Endodermal cell (in vitro differentiated cells): ENCODE results near the gene JMJD1C. TPM values are rescaled to one million over a fixed set of nuclear protein-coding genes. Genes with fewer than 3 reads are reported as not detected.
A peak's percentile ranks its signal among the peaks of the same experiment; 100 is the strongest.

ENCODE experiments used
- DNase-seq: peaks from one replicate; pipeline ENCODE4 v3.0.0-alpha.2; 2017
- H3K27ac ChIP-seq: 2 replicates; pipeline ENCODE4 v1.5.1; 2013; ENCODE audit warnings: mild to moderate bottlenecking, low read depth, low read length, moderate library complexity
- H3K27me3 ChIP-seq: 2 replicates; pipeline ENCODE4 v1.6.1; 2013; ENCODE audit warnings: mild to moderate bottlenecking, low read length, moderate library complexity; ENCODE audit not compliant: insufficient read depth, control insufficient read depth, poor library complexity, severe bottlenecking
- H3K36me3 ChIP-seq: 2 replicates; pipeline ENCODE4 v1.7.0; 2013; ENCODE audit warnings: mild to moderate bottlenecking, low read length, moderate library complexity; ENCODE audit not compliant: control insufficient read depth, insufficient read depth
- H3K4me1 ChIP-seq: one replicate; pipeline ENCODE4 v1.7.0; 2013; ENCODE audit warnings: low read length; ENCODE audit not compliant: control insufficient read depth, insufficient read depth
- H3K4me3 ChIP-seq: 2 replicates; pipeline ENCODE4 v1.5.1; 2013; ENCODE audit warnings: mild to moderate bottlenecking, low read length, moderate library complexity
- H3K9ac ChIP-seq: 2 replicates; pipeline ENCODE4 v1.6.1; 2013; ENCODE audit warnings: mild to moderate bottlenecking, low read length, moderate library complexity; ENCODE audit not compliant: poor library complexity, severe bottlenecking; ENCODE audit errors: extremely low read depth
- H3K9me3 ChIP-seq: 2 replicates; pipeline ENCODE4 v1.6.1; 2013; ENCODE audit warnings: mild to moderate bottlenecking, low read length, moderate library complexity; ENCODE audit not compliant: control insufficient read depth
- H3K27ac Mint-ChIP-seq: 2 replicates; pipeline ENCODE4 v1.8.0; 2020; ENCODE audit warnings: mixed read lengths
- H3K27me3 Mint-ChIP-seq: 2 replicates; pipeline ENCODE4 v1.8.0; 2021; ENCODE audit warnings: mild to moderate bottlenecking, mixed read lengths; ENCODE audit not compliant: insufficient read depth
- H3K36me3 Mint-ChIP-seq: 2 replicates; pipeline ENCODE4 v1.8.0; 2020; ENCODE audit warnings: low read depth, mixed read lengths
- H3K4me1 Mint-ChIP-seq: 2 replicates; pipeline ENCODE4 v1.8.0; 2020; ENCODE audit warnings: mixed read lengths
- H3K4me3 Mint-ChIP-seq: 2 replicates; pipeline ENCODE4 v1.8.0; 2020; ENCODE audit warnings: mild to moderate bottlenecking, moderate library complexity, mixed read lengths
- H3K9me3 Mint-ChIP-seq: 2 replicates; pipeline ENCODE4 v1.8.0; 2020; ENCODE audit warnings: mild to moderate bottlenecking, mixed read lengths
- CTCF ChIP-seq: fragments of 200-600 bp; sonication (generic); conservative IDR thresholded peaks from 2 replicates; pipeline ENCODE4 v1.5.0; 2021; ENCODE audit warnings: antibody characterized with exemption, mild to moderate bottlenecking
- WGBS, 2 experiments: methylation state at CpG; one replicate each; pipeline versions ENCODE4 v1.1.5 to v1.1.7; 2013; ENCODE audit warnings: missing lambda C conversion rate in 2 of 2, mixed read lengths in 1 of 2; ENCODE audit not compliant: insufficient coverage in 1 of 2, insufficient read length in 1 of 2; 5-methylcytosine and 5-hydroxymethylcytosine counted together
- total RNA-seq, 2 donors: library from RNA; stranded (reverse); fragmentation: NEBNext Ultra II Directional in 1 of 2; extraction: Animal tissue kit (Norgen Biotek cat#: 25700) in 1 of 2; gene quantifications; 2 replicates in 1 of 2; 3 replicates in 1 of 2; pipeline ENCODE4 v1.2.1, GENCODE V29; 2021

The JMJD1C gene
- total RNA-seq, 2 donors from 2014 or later: 91.3 to 114 TPM

GRCh38 chr10:63132651-63133055, 333.1 kb downstream of the JMJD1C start:
- H3K27ac ChIP-seq: no peak overlapping the region
- 83 to 85% methylated on average over 6 of the region's 6 CpGs for WGBS, 2 experiments
- peaks cover 5% of the 10 kb centered on the region for H3K27me3 Mint-ChIP-seq
- H3K4me1 ChIP-seq: no peaks in the 10 kb centered on the region
- H3K27ac Mint-ChIP-seq: peak overlapping the region; percentile 90
- peak overlapping the region; percentile 98 for H3K4me3 ChIP-seq
- H3K4me3 Mint-ChIP-seq: peak overlapping the region; percentile 84
- H3K9me3 ChIP-seq: peaks cover 9% of the 10 kb centered on the region
- TF ChIP-seq CTCF: peak; percentile 19
- peaks cover 12% of the 10 kb centered on the region for H3K9me3 Mint-ChIP-seq
- H3K27me3 ChIP-seq: no peaks in the 10 kb centered on the region
- H3K9ac ChIP-seq: no peak overlapping the region
- DNase-seq: no peak
- peaks cover 10% of the 10 kb centered on the region for H3K4me1 Mint-ChIP-seq
- peaks cover 4% of the 10 kb centered on the region for H3K36me3 ChIP-seq
- H3K36me3 Mint-ChIP-seq: peaks cover 10% of the 10 kb centered on the region

GRCh38 chr10:63129888-63130287, 335.9 kb downstream of the JMJD1C start:
- H3K27ac Mint-ChIP-seq: no peak overlapping the region
- H3K27ac ChIP-seq: no peak overlapping the region
- peak; percentile 57 for DNase-seq
- H3K27me3 Mint-ChIP-seq: peaks cover 5% of the 10 kb centered on the region
- no peaks in the 10 kb centered on the region for H3K4me1 ChIP-seq
- no peak overlapping the region for H3K4me3 Mint-ChIP-seq
- no peak overlapping the region for H3K9ac ChIP-seq
- H3K4me1 Mint-ChIP-seq: peaks cover 6% of the 10 kb centered on the region
- TF ChIP-seq CTCF: no peak
- WGBS, 2 experiments: 80 to 89% methylated on average over 1 to 6 of the region's 6 CpGs
- H3K4me3 ChIP-seq: no peak overlapping the region
- no peaks in the 10 kb centered on the region for H3K27me3 ChIP-seq
- H3K9me3 ChIP-seq: peaks cover 9% of the 10 kb centered on the region
- H3K36me3 Mint-ChIP-seq: peaks cover 8% of the 10 kb centered on the region
- H3K9me3 Mint-ChIP-seq: peaks cover 12% of the 10 kb centered on the region
- no peaks in the 10 kb centered on the region for H3K36me3 ChIP-seq

GRCh38 chr10:63128443-63128842, 337.3 kb downstream of the JMJD1C start:
- no peaks in the 10 kb centered on the region for H3K36me3 ChIP-seq
- H3K36me3 Mint-ChIP-seq: peaks cover 8% of the 10 kb centered on the region
- peaks cover 9% of the 10 kb centered on the region for H3K9me3 ChIP-seq
- no peak for DNase-seq
- no peaks in the 10 kb centered on the region for H3K4me1 Mint-ChIP-seq
- no peaks in the 10 kb centered on the region for H3K4me1 ChIP-seq
- no peak overlapping the region for H3K9ac ChIP-seq
- no peak overlapping the region for H3K4me3 ChIP-seq
- no peak overlapping the region for H3K4me3 Mint-ChIP-seq
- peaks cover 14% of the 10 kb centered on the region for H3K9me3 Mint-ChIP-seq
- H3K27me3 ChIP-seq: no peaks in the 10 kb centered on the region
- WGBS, 2 experiments: 81 to 90% methylated on average over 2 to 4 of the region's 4 CpGs
- H3K27ac Mint-ChIP-seq: no peak overlapping the region
- peaks cover 5% of the 10 kb centered on the region for H3K27me3 Mint-ChIP-seq
- no peak overlapping the region for H3K27ac ChIP-seq
- no peak for TF ChIP-seq CTCF
